ENCODE results near the gene DOK6. TPM values are rescaled to one million over a fixed set of nuclear protein-coding genes. Genes with fewer than 3 reads are reported as not detected.

The DOK6 gene
- total and polyA plus RNA-seq, 10 of the 15 experiments (the other 5 are each of a cell fraction or from before 2014, with no cell fraction given) = 0.01 to 0.09 (median 0.04) TPM; not detected in 4

- no peaks in the 10 kb centered on the region for H3K27me3 ChIP-seq (replicated peaks in 1 of 2; ENCODE audit: control insufficient read depth in 2 of 2, insufficient read depth in 2 of 2, low read length in 1 of 2)
- H2AFZ ChIP-seq (ENCODE audit: control insufficient read depth, low read depth, low read length) = no peak overlapping the region
- H3K79me2 ChIP-seq (ENCODE audit: control insufficient read depth, insufficient read depth, low read length) = no peaks in the 10 kb centered on the region
- H3K36me3 ChIP-seq (ENCODE audit: control insufficient read depth in 2 of 2, insufficient read depth in 2 of 2, low read length in 1 of 2) = no peaks in the 10 kb centered on the region
- in situ Hi-C loops (cut with MboI) (no loop called here), intact Hi-C loops (cut with micrococcal nuclease; ENCODE audit: unreplicated experiment) (no loop called here)
- H3K4me3 ChIP-seq = no peak overlapping the region
- no peaks in the 10 kb centered on the region for H3K4me1 ChIP-seq (ENCODE audit: control insufficient read depth, insufficient read depth, low read length)
- TF ChIP-seq BACH1 (IDR thresholded peaks at IDR 0.05; ENCODE audit: borderline replicate concordance) = no peak
- TF ChIP-seq HDAC6 (IDR thresholded peaks at IDR 0.05; ENCODE audit: unreplicated experiment) = no peak
- TF ChIP-seq HCFC1 (IDR thresholded peaks at IDR 0.05; ENCODE audit: low read length) = no peak
- no peak for TF ChIP-seq STAT1 (conservative IDR thresholded peaks at IDR 0.05)
- no peak for TF ChIP-seq ETV6 (conservative IDR thresholded peaks at IDR 0.05 in 1 of 2, IDR thresholded peaks at IDR 0.05 in 1 of 2; ENCODE audit: borderline replicate concordance in 1 of 2, low read depth in 1 of 2)
- TF ChIP-seq CBX3 (IDR thresholded peaks at IDR 0.05; ENCODE audit: borderline replicate concordance, low read depth) = no peak
- TF ChIP-seq RAD51 (IDR thresholded peaks at IDR 0.05) = no peak
- TF ChIP-seq CREB1 (IDR thresholded peaks at IDR 0.05; ENCODE audit: low read depth) = no peak
- no peak for TF ChIP-seq POLR2AphosphoS5 (IDR thresholded peaks at IDR 0.05; ENCODE audit: low read length)
- no peak for TF ChIP-seq ESRRA (IDR thresholded peaks at IDR 0.05; ENCODE audit: low read length)
- TF ChIP-seq MXI1 (IDR thresholded peaks at IDR 0.05; ENCODE audit: low read depth, low read length) = no peak
- no peak for TF ChIP-seq RELA (IDR thresholded peaks at IDR 0.05; ENCODE audit: borderline replicate concordance, partially characterized antibody)
- no peak for TF ChIP-seq NRF1 (conservative IDR thresholded peaks at IDR 0.05; ENCODE audit: low read depth, low read length)
- no peaks in the 10 kb centered on the region for H3K9me3 ChIP-seq (replicated peaks; ENCODE audit: control insufficient read depth, insufficient read depth, low read length)
- no peak overlapping the region for H3K27ac ChIP-seq (ENCODE audit: control insufficient read depth, insufficient read depth)
- H3K9ac ChIP-seq (ENCODE audit: control insufficient read depth, insufficient read depth, low read length) = no peak overlapping the region
- DNase-seq (ENCODE audit: low read depth, low spot score) = no peak
- ChIA-PET SMC1A (ENCODE audit: uncharacterized antibody, unreplicated experiment) (no interaction called here), RAD21 (ENCODE audit: unreplicated experiment) (no interaction called here), POLR2A (no interaction called here), CTCF (no interaction called here)
- WGBS (ENCODE audit: insufficient coverage, insufficient replicate concordance, low lambda C conversion rate, missing lambda C conversion rate) = 2% methylated on average over 3 of the region's 3 CpGs
- no peak for ATAC-seq
- no peak overlapping the region for H3K4me2 ChIP-seq (ENCODE audit: control insufficient read depth, insufficient read depth)
- FAIRE-seq = no peak
- H4K20me1 ChIP-seq (ENCODE audit: control insufficient read depth, insufficient read depth) = no peaks in the 10 kb centered on the region
- no TSS peak for BruUV-seq (replicated peaks)
Observed at GRCh38 chr18:69528435-69528834, 127.7 kb downstream of the DOK6 start.
